ENCODE measurements around the gene CCDC7.
"Not testable (repeated sequence)": the region's sequence is repeated elsewhere in the genome, so short reads cannot be mapped to it uniquely, and the experiment has no call there.

- TF ChIP-seq EZH2 (IDR thresholded peaks at IDR 0.05); POLR2A (IDR thresholded peaks at IDR 0.05; ENCODE audit: borderline replicate concordance, extremely low read depth, insufficient read depth, insufficient read length); FOSL1 (IDR thresholded peaks at IDR 0.05; ENCODE audit: low read depth); CTCF (IDR thresholded peaks at IDR 0.05 in 2 of 3, conservative IDR thresholded peaks at IDR 0.05 in 1 of 3; ENCODE audit: borderline replicate concordance in 1 of 3, insufficient read depth in 1 of 3, low read depth in 2 of 3, low read length in 2 of 3); ZFX (IDR thresholded peaks at IDR 0.05); ZNF274 (IDR thresholded peaks at IDR 0.05; ENCODE audit: low read depth, low read length); SRF (IDR thresholded peaks at IDR 0.05; ENCODE audit: low read depth); POLR2AphosphoS5 (IDR thresholded peaks at IDR 0.05; ENCODE audit: low read depth, low read length); SIN3A (IDR thresholded peaks at IDR 0.05; ENCODE audit: low read depth); ELF1 (IDR thresholded peaks at IDR 0.05; ENCODE audit: borderline replicate concordance, low read depth); JUND (IDR thresholded peaks at IDR 0.05): not testable (repeated sequence)
- TF ChIP-seq, protein P1, sequence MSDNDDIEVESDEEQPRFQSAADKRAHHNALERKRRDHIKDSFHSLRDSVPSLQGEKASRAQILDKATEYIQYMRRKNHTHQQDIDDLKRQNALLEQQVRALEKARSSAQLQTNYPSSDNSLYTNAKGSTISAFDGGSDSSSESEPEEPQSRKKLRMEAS (IDR thresholded peaks at IDR 0.05): not testable (repeated sequence)
- TF ChIP-seq, protein P2, sequence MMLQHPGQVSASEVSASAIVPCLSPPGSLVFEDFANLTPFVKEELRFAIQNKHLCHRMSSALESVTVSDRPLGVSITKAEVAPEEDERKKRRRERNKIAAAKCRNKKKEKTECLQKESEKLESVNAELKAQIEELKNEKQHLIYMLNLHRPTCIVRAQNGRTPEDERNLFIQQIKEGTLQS (IDR thresholded peaks at IDR 0.05): not testable (repeated sequence)
Measured at GRCh38 chr10:32397163-32397562, 48.8 kb upstream of the CCDC7 start.
